T1000 (cell line): ENCODE measurements around the gene FRS3.
"Not testable (repeated sequence)": the region's sequence is repeated elsewhere in the genome, so short reads cannot be mapped to it uniquely, and the experiment has no call there.

Source experiments
- DNase-seq: peaks from one replicate; lab custom pipeline; 2025; ENCODE audit warnings: mixed read lengths; lab: John Stamatoyannopoulos, UW

FRS3 gene, protein sequence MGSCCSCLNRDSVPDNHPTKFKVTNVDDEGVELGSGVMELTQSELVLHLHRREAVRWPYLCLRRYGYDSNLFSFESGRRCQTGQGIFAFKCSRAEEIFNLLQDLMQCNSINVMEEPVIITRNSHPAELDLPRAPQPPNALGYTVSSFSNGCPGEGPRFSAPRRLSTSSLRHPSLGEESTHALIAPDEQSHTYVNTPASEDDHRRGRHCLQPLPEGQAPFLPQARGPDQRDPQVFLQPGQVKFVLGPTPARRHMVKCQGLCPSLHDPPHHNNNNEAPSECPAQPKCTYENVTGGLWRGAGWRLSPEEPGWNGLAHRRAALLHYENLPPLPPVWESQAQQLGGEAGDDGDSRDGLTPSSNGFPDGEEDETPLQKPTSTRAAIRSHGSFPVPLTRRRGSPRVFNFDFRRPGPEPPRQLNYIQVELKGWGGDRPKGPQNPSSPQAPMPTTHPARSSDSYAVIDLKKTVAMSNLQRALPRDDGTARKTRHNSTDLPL

GRCh38 chr6:41779788-41780550, at the start of gene FRS3:
FRS3 (minus strand) TSS chr6:41779900; CDS start chr6:41776987, 2,913 bp downstream.
- peak; percentile 89 for DNase-seq

DNA sequence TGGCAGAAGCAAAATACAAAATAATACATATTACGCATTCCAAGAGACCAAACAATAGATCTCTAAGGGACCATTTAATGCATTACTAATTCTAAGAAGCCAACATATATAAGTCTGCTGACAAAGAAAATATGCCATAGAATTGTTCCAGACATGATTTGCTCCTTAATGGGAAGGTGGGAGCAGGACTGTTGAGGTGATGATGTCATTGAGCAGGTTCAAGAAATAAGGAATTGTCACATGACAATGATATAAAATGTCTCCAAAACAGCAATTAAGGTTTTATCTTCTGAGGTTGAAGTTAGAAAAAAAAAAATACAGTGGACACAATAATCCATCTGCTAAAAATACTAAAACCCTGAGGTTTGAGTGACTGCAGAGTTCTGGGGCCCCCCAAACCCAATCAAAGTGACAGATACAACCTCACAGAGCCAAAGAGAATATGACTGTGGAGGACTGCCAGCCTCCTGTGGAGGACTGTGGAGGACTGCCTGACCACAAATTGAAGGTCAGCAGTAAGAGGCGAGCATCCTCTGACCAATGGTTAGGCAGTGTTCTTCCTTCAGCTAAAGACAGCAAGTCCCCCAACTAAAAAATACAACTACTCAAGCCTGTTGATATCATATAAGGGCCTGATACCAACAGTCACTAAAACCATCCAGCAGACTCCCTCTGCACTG, 46.8 kb upstream of the FRS3 start:
- no peak for DNase-seq

- no peak for DNase-seq
Measured at GRCh38 chr6:41824571-41825569, 45.2 kb upstream of the FRS3 start.

- DNase-seq, result no peak
Measured at GRCh38 chr6:41823178-41823577, 43.5 kb upstream of the FRS3 start.

DNA sequence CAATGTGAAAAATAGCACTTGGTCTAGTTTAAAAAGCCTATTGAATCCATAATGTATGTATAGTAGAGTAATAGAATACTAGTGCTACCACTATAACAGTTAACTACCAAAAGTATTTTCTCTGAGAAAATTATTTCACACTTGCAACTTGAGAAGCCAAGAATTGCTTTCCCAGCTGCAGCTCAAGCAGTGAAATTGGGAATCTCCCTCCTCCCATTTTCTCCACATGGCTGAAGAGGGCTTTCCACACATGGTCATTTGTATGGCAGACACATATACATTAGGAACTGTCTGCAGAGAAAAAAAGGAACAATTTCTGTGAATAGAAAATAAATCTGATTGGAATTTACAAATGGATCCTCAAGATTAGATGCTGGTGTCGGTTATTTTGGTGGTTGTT, 42.3 kb upstream of the FRS3 start:
- no peak for DNase-seq

DNA sequence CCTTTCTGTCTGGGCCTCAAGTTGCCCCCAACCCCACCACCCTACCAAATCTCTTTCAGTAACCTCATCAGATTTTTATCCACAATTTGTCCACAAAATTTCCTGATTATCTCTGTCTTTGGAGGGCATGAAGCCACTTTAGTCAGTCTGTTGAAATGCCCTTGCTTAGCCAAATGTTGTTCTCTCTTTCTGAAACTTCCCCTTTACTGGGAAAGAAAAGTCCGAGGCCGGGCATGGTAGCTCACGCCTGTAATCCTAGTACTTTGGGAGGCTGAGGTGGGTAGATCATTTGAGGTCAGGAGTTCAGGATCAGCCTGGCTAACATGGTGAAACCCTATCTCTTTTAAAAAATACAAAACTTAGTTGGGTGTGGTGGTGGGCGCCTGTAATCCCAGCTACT, 41.6 kb upstream of the FRS3 start:
- DNase-seq, result no peak

DNA sequence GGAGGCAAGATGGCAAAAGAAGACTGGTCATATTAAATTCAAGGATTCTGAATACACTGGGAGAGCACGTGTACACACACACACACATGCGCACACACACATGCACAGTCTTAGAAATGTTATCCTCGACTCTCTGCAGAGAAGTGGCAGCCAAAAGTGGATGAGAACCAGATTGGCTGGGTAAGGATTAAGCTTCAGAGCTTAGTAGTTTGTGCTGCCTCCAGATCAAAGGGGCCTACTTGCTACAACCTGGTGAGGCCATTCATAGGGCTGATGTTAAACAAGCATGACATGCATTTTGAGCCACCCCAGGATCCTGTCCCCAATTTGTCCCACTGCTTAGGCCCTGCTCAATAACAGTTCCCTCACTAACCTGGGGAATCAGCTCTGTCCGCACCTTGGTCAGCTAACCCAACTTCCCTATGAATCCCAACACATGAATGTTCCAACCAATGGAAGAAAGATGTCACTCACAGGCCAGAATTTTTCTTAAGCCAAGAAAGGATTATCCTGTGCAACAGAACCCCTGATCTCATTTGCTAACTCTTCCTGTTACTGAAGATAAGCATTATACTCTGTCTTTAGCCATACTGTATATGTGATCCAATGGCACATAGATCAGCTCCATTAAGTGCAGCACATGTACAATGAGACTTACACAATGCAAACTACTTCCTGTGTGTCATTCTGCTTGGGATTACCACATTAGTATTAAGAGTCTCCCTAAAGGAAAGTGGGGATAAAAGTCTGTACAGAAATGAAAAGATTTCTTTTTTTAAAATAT, 38.8 kb upstream of the FRS3 start:
- DNase-seq, result no peak

- DNase-seq, result no peak
Measured at GRCh38 chr6:41815587-41815986, 35.9 kb upstream of the FRS3 start.

DNA sequence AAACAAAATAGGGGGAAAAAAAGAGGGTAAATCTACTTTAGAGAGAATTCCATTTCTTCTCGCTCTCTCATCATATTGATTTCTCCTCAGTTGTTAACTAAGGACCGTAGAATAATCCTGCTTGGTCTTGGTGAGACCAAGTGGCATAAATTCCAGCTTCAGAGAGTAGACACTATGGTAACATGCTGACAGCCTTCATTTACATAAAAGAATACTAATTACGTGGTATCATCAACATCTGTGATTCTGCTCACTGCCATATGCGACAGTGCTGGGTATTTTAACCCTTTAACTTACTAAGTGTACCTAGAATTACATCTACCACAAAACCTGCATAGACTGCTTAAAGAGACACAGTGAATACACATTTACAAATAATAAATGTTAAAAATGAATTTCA, 34.9 kb upstream of the FRS3 start:
- no peak for DNase-seq

DNA sequence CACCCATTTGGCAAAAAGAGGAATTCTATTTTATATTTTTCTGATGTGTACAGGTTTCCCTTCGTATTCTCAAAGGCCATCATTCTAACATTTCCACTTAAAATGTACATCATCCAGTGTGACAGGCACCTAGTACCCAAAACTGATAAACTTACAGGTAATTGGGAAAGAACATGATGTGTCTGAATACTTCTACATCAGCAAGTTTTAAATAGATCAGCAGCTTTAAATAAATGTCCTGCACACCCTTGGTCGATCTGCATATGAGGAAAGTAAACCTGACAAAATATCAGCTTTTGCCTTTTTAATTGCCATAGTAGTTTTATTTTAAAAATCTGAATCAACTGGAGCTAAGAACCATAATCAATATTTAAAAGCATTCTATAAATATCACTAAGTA, 34.3 kb upstream of the FRS3 start:
- DNase-seq, result no peak

GRCh38 chr6:41813469-41813868, 33.8 kb upstream of the FRS3 start:
- DNase-seq, result no peak

- not testable (repeated sequence) for DNase-seq
Measured at GRCh38 chr6:41811946-41812345, 32.2 kb upstream of the FRS3 start.

DNA sequence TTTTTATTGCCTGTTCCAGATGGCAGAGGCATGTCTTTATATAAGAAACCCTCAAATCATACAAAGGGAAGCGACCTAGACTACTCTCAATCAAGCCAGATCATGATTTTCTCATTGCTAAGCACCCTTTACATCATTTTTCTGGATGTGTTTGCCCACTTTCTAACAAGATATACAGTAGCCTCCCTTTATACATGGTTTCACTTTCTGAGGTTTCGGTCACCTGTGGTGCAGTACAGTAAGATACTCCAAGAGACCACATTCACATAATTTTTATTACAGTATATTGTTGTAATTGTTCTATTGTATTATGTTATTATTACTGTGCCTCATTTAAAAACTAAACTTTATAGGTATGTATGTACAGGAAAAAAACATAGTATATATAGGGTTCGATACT, 31.4 kb upstream of the FRS3 start:
- DNase-seq, result no peak

GRCh38 chr6:41805830-41806774, 26.4 kb upstream of the FRS3 start:
- DNase-seq, result no peak

DNA sequence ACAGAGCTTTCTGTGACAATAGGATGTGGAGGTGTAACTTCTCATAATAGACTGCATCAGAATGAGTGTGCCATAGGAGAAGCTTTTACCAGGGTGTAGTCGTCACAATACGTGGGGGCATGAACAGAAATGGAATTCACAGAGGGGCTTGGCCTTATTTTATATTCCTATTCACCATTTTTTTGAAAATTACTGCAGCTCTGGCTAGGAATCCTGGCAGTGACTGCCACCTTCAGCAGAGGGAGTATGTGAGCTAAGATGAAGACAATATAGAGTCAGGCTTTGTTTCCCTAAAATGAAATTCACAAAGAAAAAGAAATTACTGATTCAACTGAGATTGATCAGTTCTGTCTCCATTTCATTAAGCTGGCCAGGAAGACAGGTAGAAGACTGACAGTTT, 21.7 kb upstream of the FRS3 start:
- DNase-seq, result no peak

DNA sequence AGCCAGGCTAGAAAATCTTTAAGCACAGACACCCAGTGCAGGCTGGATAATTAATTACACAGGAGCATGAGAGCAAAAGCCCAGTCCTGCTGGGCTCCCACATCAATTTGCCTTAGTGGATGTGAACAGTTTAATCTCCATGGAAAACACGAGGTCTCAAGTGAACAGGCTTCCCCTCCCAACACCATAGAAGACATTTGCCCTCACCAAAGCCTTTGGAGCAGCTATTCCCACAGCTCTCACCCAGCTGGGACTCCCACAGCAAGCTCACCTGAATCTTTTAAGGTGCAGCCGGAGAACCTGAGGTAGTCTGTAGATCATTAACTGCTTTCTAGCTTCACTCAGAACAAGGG, 19.8 kb upstream of the FRS3 start:
- no peak for DNase-seq

GRCh38 chr6:41798901-41799558, 19.3 kb upstream of the FRS3 start:
- no peak for DNase-seq

DNA sequence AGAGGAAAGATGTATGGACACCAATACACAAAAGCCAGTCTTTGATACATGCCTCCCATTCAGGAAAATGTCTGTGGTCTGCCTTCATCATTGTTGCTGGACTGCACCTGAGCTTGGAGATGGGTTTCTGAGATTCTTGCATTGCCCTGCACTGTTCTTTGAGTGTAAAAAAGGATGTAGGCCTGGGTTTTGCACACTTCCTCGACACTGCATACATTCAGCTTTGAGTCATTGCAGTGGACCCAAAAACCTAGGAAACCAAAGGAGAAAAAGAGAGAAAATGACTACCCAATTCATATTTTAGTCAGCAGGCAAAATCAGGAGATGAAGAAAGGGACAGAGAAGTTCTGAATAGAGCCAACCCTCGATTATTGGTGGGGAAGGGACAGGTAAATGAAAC, 16.8 kb upstream of the FRS3 start:
- DNase-seq, result no peak

DNA sequence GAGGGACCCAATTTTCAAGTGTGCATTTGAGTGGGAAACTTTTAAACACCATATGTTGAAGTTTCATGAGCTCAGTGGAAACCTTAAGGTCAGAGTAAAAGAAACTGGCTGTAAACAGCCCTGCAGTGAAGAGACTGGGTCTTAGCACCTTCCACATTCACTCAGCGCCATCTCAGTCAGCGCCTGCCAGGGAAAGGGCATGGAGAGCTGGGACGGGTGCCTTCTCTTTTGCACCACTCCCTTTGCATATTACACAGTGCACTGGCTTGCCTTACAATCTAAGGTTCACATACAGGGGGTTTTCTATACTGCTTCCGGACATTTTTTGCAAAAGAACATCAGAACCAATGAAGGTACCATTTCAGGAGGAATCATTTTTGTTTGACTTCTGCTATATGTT, 12.3 kb upstream of the FRS3 start:
- DNase-seq, result no peak
